HepG2 (cell line): ENCODE measurements around the gene EEPD1. TPM values are rescaled to one million over a fixed set of nuclear protein-coding genes. Genes with fewer than 3 reads are reported as not detected.
A peak's percentile ranks its signal among the peaks of the same experiment; 100 is the strongest.

ENCODE experiments used
- CBX2 ChIP-seq, 2 experiments: fragments of 200-600 bp in 1 of 2; sonication (generic); formaldehyde crosslinking in 1 of 2; IDR thresholded peaks; 2 replicates each; pipeline versions ENCODE4 v1.7.0 to v1.8.1; 2018 to 2022; ENCODE audit warnings: low read depth in 2 of 2, low read length in 1 of 2, mild to moderate bottlenecking in 1 of 2, missing genetic modification reagents in 1 of 2
- ERF ChIP-seq: IDR thresholded peaks from 2 replicates; pipeline ENCODE4 v1.6.1; 2018; ENCODE audit warnings: missing biosample characterization, missing genetic modification reagents
- HOXD1 ChIP-seq: sonication (generic); formaldehyde crosslinking; IDR thresholded peaks from 2 replicates; pipeline ENCODE4 v1.5.0; 2020; ENCODE audit warnings: missing genetic modification reagents
- MAFK ChIP-seq, 2 experiments: IDR thresholded peaks in 1 of 2; conservative IDR thresholded peaks in 1 of 2; 2 replicates each; pipeline ENCODE4 v1.6.1; 2011; ENCODE audit warnings: improper control_type of control experiment in 2 of 2, low read length in 2 of 2
- MEIS2 ChIP-seq: sonication (generic); formaldehyde crosslinking; IDR thresholded peaks from 2 replicates; pipeline ENCODE4 v1.9.0; 2021; ENCODE audit warnings: mild to moderate bottlenecking, missing genetic modification reagents
- NFYB ChIP-seq: sonication (generic); formaldehyde crosslinking; IDR thresholded peaks from 2 replicates; pipeline ENCODE4 v1.4.0; 2020; ENCODE audit warnings: missing genetic modification reagents
- POLR2A ChIP-seq, 2 experiments: IDR thresholded peaks; 2 replicates each; pipeline ENCODE4 v1.6.1; 2011; ENCODE audit warnings: low read depth in 2 of 2, low read length in 2 of 2, mild to moderate bottlenecking in 1 of 2, moderate library complexity in 1 of 2; ENCODE audit not compliant: insufficient read depth in 1 of 2
- POLR2G ChIP-seq: fragments of 200-400 bp; formaldehyde crosslinking; IDR thresholded peaks from 2 replicates; pipeline ENCODE4 v1.6.1; 2018; ENCODE audit warnings: mild to moderate bottlenecking, low read depth, low read length, moderate library complexity
- PPARG ChIP-seq: conservative IDR thresholded peaks from 2 replicates; pipeline ENCODE4 v1.6.1; 2016; ENCODE audit warnings: missing biosample characterization, missing genetic modification reagents
- ZFAT ChIP-seq: sonication (generic); formaldehyde crosslinking; conservative IDR thresholded peaks from 2 replicates; pipeline ENCODE4 v1.8.1; 2023; ENCODE audit warnings: missing genetic modification reagents, inconsistent platforms
- ZFP36 ChIP-seq: fragments of 150-350 bp; IDR thresholded peaks from 2 replicates; pipeline ENCODE4 v1.6.1; 2018; ENCODE audit warnings: borderline replicate concordance, low read length, low read depth; ENCODE audit not compliant: partially characterized antibody
- ZFP37 ChIP-seq: sonication (generic); formaldehyde crosslinking; IDR thresholded peaks from 2 replicates; pipeline ENCODE4 v1.4.0; 2020; ENCODE audit warnings: missing genetic modification reagents, borderline replicate concordance
- ZMYM3 ChIP-seq: sonication (generic); formaldehyde crosslinking; IDR thresholded peaks from 2 replicates; pipeline ENCODE4 v1.5.1; 2020; ENCODE audit warnings: mild to moderate bottlenecking, missing genetic modification reagents
- ZNF354B ChIP-seq: sonication (generic); formaldehyde crosslinking; IDR thresholded peaks from 2 replicates; pipeline ENCODE4 v1.8.0; 2022; ENCODE audit warnings: mild to moderate bottlenecking, missing genetic modification reagents
- ZNF598 ChIP-seq: sonication (generic); formaldehyde crosslinking; IDR thresholded peaks from 2 replicates; pipeline ENCODE4 v1.5.1; 2020; ENCODE audit warnings: mild to moderate bottlenecking, missing genetic modification reagents, borderline replicate concordance
- ZNF737 ChIP-seq: sonication (generic); formaldehyde crosslinking; IDR thresholded peaks from 2 replicates; pipeline ENCODE4 v1.5.0; 2020; ENCODE audit warnings: missing genetic modification reagents, mild to moderate bottlenecking, borderline replicate concordance
- ZNF775 ChIP-seq: sonication (generic); formaldehyde crosslinking; IDR thresholded peaks from 2 replicates; pipeline ENCODE4 v1.4.0; 2020; ENCODE audit warnings: missing genetic modification reagents, mild to moderate bottlenecking, moderate library complexity, borderline replicate concordance
- ZSCAN29 ChIP-seq: sonication (generic); formaldehyde crosslinking; conservative IDR thresholded peaks from 2 replicates; pipeline ENCODE4 v1.4.0; 2020; ENCODE audit warnings: mild to moderate bottlenecking, missing genetic modification reagents
- polyA plus RNA-seq, 8 experiments: library from polyadenylated mRNA; depleted of rRNA in 3 of 8; stranded (reverse) in 7 of 8; unstranded in 1 of 8; fragments of >200 nt; fragmentation: Illumina TruSeq in 4 of 8; extraction: Trizol in 4 of 8; gene quantifications; 2 replicates each; pipeline versions ENCODE4 v1.2.1 to v1.2.3, GENCODE V29; 2011 to 2016; ENCODE audit warnings: low read depth in 4 of 8, missing spikeins in 1 of 8, mixed read lengths in 1 of 8; ENCODE audit not compliant: insufficient read depth in 1 of 8
- total RNA-seq, 5 experiments: library from RNA; depleted of rRNA; stranded (reverse); fragments of >200 nt; fragmentation: Illumina TruSeq; extraction: Trizol; gene quantifications; 2 replicates each; pipeline ENCODE4 v1.2.3, GENCODE V29; 2016; ENCODE audit warnings: low read depth in 1 of 5
- TF ChIP-seq, protein P1 (sequence below): sonication (generic); formaldehyde crosslinking; IDR thresholded peaks from 2 replicates; pipeline ENCODE4 v1.4.0; 2020; ENCODE audit warnings: missing genetic modification reagents, borderline replicate concordance
- TF ChIP-seq, protein P2 (sequence below): sonication (generic); formaldehyde crosslinking; IDR thresholded peaks from 2 replicates; pipeline ENCODE4 v1.5.0; 2020; ENCODE audit warnings: missing genetic modification reagents
- TF ChIP-seq, protein P3 (sequence below): sonication (generic); formaldehyde crosslinking; IDR thresholded peaks from 2 replicates; pipeline ENCODE4 v1.5.0; 2020; ENCODE audit warnings: missing genetic modification reagents
- TF ChIP-seq, protein P4 (sequence below): sonication (generic); formaldehyde crosslinking; IDR thresholded peaks from 2 replicates; pipeline ENCODE4 v1.5.1; 2020; ENCODE audit warnings: mild to moderate bottlenecking, missing genetic modification reagents, moderate library complexity

The EEPD1 gene
- total and polyA plus RNA-seq, 2 of the 13 experiments (the other 11 are each of a cell fraction or from before 2014, with no cell fraction given): 10.1 to 16.4 TPM

DNA sequence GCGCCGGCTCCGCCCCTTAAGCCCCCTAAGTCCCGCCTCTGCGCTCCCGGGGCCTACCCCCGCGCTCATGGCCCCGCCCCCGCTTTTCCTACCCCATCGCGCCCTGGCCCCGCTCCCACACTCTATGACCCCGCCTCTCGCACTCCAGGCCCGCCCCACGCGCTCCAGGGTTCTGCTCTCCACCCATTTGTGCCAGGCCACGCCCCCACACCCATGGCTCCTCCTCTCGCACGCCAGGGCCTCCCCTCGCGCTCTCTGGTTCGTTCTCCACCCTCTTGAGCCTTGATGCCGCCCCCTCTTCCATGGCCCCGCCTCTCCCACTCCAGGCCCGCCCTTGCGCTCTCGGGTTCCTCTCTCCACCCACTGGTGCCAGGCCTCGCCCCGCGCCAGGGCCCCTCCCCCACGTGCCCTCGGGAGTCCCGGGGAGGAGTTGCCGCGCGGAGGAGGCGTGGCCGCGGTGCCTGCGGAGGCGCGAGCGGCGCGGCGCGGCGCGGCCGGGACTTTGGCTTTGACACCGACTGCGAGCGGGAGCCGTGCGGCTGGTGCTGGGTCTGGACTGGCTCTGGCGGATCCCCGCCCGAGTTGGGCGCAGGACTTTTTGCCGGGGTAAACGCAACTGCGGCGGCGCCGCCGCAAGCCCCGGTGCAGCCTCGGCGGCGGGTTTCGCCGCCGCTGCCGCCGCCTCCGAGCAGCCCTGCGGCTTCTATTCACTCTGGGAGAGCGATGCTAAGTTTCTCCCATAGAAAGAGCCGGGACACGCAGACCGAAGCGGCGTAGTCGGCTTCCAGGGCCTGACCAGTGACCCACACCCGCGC, at the start of gene EEPD1 (continued):
- TF ChIP-seq, protein P1, sequence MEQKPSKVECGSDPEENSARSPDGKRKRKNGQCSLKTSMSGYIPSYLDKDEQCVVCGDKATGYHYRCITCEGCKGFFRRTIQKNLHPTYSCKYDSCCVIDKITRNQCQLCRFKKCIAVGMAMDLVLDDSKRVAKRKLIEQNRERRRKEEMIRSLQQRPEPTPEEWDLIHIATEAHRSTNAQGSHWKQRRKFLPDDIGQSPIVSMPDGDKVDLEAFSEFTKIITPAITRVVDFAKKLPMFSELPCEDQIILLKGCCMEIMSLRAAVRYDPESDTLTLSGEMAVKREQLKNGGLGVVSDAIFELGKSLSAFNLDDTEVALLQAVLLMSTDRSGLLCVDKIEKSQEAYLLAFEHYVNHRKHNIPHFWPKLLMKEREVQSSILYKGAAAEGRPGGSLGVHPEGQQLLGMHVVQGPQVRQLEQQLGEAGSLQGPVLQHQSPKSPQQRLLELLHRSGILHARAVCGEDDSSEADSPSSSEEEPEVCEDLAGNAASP: 0 out of 2 replicates have a peak, but pooled peaks have one; percentile 38
- TF ChIP-seq NFYB (CRISPR knock-in tag) (no peak; the same call in 1 of the 2 replicates), ZSCAN29 (CRISPR knock-in tag) (no peak), ZFAT (CRISPR knock-in tag) (no peak), ZFP37 (no peak), ZMYM3 (CRISPR knock-in tag) (no peak), MAFK (conservative IDR thresholded peaks at IDR 0.05 in 1 of 2, IDR thresholded peaks at IDR 0.05 in 1 of 2; ENCODE audit: low read length in 2 of 2) (no peak), POLR2G (peak; percentile 76), CBX2 (IDR thresholded peaks at IDR 0.05; ENCODE audit: low read depth, low read length) (no peak), CBX2 (CRISPR knock-in tag; IDR thresholded peaks at IDR 0.05; ENCODE audit: low read depth) (no peak), ZFP36 (no peak), HOXD1 (no peak; the same call in 1 of the 2 replicates), PPARG (CRISPR knock-in tag) (no peak), ZNF598 (CRISPR knock-in tag) (no peak), POLR2A (IDR thresholded peaks at IDR 0.05; ENCODE audit: insufficient read depth in 1 of 2, low read depth in 2 of 2, low read length in 2 of 2) (peak; percentile 78 to 93), ZNF775 (CRISPR knock-in tag) (no peak), ZNF354B (no peak), MEIS2 (CRISPR knock-in tag) (peak; percentile 39; the same call in 1 of the 2 replicates), ZNF737 (no peak), ERF (CRISPR knock-in tag) (no peak; the same call in 1 of the 2 replicates)
- TF ChIP-seq, protein P2, sequence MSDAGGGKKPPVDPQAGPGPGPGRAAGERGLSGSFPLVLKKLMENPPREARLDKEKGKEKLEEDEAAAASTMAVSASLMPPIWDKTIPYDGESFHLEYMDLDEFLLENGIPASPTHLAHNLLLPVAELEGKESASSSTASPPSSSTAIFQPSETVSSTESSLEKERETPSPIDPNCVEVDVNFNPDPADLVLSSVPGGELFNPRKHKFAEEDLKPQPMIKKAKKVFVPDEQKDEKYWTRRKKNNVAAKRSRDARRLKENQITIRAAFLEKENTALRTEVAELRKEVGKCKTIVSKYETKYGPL (CRISPR knock-in tag): no peak
- TF ChIP-seq, protein P3, sequence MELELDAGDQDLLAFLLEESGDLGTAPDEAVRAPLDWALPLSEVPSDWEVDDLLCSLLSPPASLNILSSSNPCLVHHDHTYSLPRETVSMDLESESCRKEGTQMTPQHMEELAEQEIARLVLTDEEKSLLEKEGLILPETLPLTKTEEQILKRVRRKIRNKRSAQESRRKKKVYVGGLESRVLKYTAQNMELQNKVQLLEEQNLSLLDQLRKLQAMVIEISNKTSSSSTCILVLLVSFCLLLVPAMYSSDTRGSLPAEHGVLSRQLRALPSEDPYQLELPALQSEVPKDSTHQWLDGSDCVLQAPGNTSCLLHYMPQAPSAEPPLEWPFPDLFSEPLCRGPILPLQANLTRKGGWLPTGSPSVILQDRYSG (CRISPR knock-in tag): no peak
- TF ChIP-seq, protein P4, sequence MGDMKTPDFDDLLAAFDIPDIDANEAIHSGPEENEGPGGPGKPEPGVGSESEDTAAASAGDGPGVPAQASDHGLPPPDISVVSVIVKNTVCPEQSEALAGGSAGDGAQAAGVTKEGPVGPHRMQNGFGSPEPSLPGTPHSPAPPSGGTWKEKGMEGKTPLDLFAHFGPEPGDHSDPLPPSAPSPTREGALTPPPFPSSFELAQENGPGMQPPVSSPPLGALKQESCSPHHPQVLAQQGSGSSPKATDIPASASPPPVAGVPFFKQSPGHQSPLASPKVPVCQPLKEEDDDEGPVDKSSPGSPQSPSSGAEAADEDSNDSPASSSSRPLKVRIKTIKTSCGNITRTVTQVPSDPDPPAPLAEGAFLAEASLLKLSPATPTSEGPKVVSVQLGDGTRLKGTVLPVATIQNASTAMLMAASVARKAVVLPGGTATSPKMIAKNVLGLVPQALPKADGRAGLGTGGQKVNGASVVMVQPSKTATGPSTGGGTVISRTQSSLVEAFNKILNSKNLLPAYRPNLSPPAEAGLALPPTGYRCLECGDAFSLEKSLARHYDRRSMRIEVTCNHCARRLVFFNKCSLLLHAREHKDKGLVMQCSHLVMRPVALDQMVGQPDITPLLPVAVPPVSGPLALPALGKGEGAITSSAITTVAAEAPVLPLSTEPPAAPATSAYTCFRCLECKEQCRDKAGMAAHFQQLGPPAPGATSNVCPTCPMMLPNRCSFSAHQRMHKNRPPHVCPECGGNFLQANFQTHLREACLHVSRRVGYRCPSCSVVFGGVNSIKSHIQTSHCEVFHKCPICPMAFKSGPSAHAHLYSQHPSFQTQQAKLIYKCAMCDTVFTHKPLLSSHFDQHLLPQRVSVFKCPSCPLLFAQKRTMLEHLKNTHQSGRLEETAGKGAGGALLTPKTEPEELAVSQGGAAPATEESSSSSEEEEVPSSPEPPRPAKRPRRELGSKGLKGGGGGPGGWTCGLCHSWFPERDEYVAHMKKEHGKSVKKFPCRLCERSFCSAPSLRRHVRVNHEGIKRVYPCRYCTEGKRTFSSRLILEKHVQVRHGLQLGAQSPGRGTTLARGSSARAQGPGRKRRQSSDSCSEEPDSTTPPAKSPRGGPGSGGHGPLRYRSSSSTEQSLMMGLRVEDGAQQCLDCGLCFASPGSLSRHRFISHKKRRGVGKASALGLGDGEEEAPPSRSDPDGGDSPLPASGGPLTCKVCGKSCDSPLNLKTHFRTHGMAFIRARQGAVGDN (CRISPR knock-in tag): peak; percentile 91
